Sigmoid colon (tissue), 4 donors: Measurements from ENCODE around the gene RABGGTA.

Experiments
- EP300 ChIP-seq, 4 donors: sonication (generic); formaldehyde crosslinking; IDR thresholded peaks; one replicate each; pipeline ENCODE4 v1.6.1; 2017; ENCODE audit warnings: antibody characterized with exemption in 4 of 4
- TF ChIP-seq, protein P1 (sequence below), 4 experiments: fragments of 450-650 bp in 3 of 4; fragments of 200-600 bp in 1 of 4; IDR thresholded peaks; one replicate each; pipeline ENCODE4 v1.5.1; 2016 to 2019; ENCODE audit warnings: antibody characterized with exemption in 4 of 4, mild to moderate bottlenecking in 3 of 4, moderate library complexity in 2 of 4

DNA sequence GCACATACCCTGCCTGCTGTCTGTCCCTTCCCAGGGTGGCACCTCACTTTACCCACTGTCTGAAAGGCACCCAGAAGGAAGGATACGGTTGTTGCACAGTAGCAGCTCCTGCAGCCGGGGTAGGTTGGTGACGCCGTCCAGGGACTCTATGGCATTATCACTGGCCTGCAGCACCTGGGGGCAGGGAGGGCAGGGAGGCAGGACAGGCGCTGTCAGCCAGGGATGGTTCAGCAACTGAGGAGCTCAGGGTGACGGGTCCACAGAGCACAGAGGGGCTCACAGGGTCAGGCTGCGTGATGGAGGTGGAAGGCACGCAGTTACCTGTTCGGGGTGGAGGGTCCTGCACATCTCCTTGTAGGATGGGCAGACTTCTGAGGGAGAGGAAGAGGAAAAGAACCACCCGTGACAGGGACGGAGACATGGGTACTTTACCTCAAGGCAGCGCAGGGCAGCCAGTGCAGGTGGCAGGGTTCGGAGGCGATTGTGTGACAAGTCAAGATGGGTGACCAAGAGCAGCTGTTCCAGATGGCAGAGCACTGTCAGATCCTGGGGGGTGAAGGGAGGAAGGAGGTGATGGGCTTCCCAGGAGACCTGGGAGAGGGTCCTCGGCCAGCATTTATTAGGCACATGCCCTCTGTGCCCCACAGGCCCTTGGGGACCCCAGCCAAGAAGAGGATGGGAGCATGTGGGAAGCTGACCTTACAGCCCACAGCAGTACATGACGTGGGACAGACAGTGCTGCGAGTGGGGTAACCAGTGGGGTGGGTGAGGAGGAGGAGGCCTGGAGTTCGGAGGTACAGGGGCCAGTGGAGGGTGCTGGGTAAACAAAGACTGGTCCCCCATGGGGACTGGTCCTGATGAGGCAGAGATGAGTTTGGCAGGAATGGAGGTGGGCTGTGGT lies 4.8 kb downstream of the RABGGTA start:
- TF ChIP-seq EP300 (IDR thresholded peaks at IDR 0.05): no peak
- TF ChIP-seq, protein P1, sequence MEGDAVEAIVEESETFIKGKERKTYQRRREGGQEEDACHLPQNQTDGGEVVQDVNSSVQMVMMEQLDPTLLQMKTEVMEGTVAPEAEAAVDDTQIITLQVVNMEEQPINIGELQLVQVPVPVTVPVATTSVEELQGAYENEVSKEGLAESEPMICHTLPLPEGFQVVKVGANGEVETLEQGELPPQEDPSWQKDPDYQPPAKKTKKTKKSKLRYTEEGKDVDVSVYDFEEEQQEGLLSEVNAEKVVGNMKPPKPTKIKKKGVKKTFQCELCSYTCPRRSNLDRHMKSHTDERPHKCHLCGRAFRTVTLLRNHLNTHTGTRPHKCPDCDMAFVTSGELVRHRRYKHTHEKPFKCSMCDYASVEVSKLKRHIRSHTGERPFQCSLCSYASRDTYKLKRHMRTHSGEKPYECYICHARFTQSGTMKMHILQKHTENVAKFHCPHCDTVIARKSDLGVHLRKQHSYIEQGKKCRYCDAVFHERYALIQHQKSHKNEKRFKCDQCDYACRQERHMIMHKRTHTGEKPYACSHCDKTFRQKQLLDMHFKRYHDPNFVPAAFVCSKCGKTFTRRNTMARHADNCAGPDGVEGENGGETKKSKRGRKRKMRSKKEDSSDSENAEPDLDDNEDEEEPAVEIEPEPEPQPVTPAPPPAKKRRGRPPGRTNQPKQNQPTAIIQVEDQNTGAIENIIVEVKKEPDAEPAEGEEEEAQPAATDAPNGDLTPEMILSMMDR (IDR thresholded peaks at IDR 0.05): no peak
